DMS53 (cell line): ENCODE results near the gene ACKR2.

ENCODE experiments used
- DNase-seq: peaks from one replicate; lab custom pipeline; 2025; lab: John Stamatoyannopoulos, UW

Gene ACKR2

GRCh38 chr3:42829628-42830436 lies 20.6 kb downstream of the ACKR2 start:
- DNase-seq = peak; percentile 7

- peak; percentile 38 for DNase-seq
Measured at GRCh38 chr3:42830437-42831320, 21.4 kb downstream of the ACKR2 start.

DNA sequence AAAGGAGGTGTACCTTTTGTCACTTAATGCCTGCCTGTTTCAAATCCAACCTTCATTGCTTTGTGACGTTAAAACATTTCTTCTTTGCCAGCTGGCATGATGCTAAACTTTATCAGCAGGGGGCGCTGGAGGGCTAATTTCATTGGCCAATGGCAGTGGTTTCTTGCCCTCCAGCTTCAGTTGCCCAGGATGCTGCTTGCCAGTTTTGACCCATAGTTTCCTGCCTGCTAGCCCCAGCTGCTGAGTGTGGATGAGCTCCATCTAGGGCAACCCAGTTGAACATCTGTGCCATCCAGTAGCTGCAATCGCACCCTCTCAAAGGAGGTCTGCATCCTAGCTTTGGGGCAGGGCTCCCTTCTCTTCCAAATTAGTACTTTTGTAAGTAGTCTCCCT lies 22.1 kb downstream of the ACKR2 start:
- DNase-seq = peak; percentile 72

DNA sequence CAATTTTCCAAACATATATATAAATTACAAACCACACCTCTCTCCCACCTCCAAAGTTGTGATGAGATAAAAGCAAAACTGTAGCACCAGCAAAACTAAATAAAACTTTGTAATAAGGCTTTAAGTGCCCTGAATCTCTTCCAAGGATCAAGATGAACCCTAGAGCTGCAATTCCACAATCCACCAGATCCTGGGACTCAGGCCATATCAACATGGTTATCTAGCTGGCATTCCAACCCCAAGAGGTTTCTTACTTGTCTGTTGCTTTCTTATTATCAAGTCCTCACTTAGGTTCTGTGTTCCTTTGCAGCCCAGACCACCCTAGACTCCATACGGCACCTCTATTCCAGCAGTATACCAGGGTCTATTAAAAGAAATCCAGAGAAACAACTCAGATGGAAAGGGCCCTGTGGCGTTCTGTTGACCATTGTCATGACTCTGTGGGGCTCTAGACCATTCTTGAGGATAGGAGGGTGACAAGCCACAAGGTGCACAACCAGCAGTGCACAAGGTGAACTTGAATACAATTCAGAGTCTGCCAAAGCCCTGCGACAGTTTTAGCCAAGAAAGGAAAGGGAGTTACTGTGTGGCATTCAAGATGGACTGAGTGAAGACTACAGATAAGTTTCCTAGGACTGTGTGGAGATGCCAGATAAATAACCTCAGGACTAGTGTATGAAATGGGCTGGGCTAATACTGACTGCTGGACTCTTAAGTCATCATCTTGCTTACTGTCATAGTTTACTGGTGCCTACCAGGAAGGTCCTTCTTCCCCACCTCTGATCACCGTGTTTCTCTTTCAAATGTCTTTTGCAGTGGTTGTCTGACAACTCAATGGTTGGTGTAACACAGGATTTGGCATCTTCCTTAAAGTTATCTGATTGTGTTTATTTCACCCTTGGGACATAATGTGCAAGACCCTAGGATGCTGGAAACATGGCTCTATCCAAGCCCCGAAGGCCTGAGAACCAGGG lies 27.2 kb downstream of the ACKR2 start:
- no peak for DNase-seq

GRCh38 chr3:42838571-42838970 lies 29.3 kb downstream of the ACKR2 start:
- no peak for DNase-seq

GRCh38 chr3:42839616-42840015 lies 30.4 kb downstream of the ACKR2 start:
- peak; percentile 70 for DNase-seq

DNA sequence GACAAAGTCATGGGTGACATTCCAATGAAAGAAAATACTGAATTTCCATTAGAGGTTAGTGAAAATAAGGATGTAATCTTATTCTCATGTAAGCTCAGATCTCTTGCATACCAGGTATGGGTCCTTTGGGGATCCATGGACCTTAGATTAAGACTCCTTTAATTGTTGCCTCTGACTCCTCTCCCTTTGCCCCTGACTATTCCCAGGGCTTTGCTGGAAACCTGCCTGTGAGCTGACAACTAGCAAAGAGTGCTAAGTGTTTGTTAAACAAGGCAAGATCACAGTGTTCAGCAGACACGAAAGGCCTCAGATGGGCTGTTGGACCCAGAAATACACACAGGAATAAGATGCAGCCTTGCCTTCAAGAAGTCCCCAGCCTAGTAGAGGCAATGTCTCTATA lies 32.1 kb downstream of the ACKR2 start:
- no peak for DNase-seq

GRCh38 chr3:42843713-42844411 lies 34.6 kb downstream of the ACKR2 start:
- DNase-seq = no peak

DNA sequence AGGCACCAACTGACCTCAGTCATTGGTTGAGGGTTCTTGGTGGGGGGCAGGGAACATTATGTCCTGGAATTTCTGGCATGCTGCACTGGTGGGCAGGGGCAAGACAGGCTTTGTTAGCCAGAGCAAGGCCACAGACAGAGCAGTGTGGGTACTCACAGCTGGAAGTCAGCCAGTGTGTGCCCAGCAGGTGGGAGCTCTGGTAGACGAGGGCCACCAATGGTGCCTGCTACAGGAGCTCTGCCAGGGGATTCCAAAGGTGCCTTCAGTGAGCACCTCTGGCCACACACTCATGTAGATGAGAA lies 35.1 kb downstream of the ACKR2 start:
- no peak for DNase-seq

GRCh38 chr3:42844815-42845214 lies 35.6 kb downstream of the ACKR2 start:
- no peak for DNase-seq

DNA sequence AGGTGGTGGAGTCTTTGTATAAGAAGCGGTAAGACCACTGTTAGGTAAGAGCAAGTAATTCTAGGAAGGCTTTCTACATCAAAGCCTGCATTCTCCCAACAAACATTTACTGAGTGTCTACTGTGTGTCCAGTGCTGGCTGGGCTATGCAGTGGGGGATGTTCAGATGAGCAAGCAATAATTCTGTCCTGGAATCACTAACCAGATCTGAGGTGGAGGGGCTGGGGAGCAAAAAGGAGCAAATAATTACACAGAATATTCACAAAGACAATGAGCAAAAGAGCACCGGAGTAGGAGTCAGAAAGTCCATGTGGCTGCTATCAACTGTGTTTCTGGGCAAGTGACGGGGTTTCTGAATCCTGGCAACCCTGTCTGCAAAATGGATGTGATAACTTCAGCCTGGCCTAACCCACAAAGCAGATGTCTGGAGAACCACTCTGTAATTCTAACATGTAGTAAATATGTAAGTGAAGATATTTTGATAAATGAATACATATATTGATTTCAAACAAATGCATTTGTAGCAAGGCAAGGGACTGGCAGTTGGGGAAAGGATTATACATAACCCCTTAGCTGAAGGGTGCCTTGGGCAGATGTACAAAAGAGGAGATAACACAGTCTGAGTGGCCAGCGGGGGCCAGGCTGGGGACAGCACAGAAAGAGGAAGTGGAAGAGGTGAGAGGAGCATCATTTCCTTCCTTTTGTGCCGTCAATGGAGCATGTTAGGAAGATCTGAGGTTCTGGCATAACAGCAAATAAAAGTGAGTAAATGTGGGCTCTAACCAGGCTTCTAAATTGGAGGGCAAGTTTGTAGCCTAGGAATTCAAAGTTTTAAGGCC lies 37.7 kb downstream of the ACKR2 start:
- no peak for DNase-seq

GRCh38 chr3:42847731-42848130 lies 38.5 kb downstream of the ACKR2 start:
- DNase-seq = peak; percentile 2

- no peak for DNase-seq
Measured at GRCh38 chr3:42849017-42849416, 39.8 kb downstream of the ACKR2 start.

- no peak for DNase-seq
Measured at GRCh38 chr3:42850263-42850662, 41.0 kb downstream of the ACKR2 start.

GRCh38 chr3:42851228-42851834 lies 42.1 kb downstream of the ACKR2 start:
- no peak for DNase-seq

- DNase-seq = no peak
Measured at GRCh38 chr3:42852441-42852840, 43.2 kb downstream of the ACKR2 start.

DNA sequence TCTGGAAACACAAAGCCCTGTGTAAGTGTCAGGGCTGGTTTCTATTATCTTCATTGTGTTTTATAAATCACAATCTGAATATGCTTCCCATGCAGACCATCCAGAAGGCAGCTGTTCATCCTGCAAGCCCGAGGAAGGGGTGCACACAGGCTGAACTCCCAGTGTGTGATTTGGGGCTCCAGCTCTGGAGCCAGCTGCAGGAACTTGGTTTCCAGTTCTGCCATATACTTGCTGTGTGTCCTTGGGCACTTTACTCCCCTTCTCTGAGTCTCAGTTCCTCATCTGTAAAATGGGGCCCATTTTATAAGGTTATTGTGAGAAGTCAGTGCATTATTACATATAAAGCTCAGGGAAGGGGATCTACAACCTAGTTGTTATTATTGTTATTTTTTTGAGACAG lies 43.8 kb downstream of the ACKR2 start:
- DNase-seq = no peak

GRCh38 chr3:42853739-42854302 lies 44.6 kb downstream of the ACKR2 start:
- DNase-seq = peak; percentile 78

GRCh38 chr3:42855219-42855546 lies 45.9 kb downstream of the ACKR2 start:
- DNase-seq = no peak
